Choroid plexus epithelial cell (primary cell): ENCODE data around the gene RPS6KA2.

Experiments
- DNase-seq: peaks from one replicate; pipeline ENCODE4 v3.0.0-alpha.2; 2010; ENCODE audit warnings: low read depth
- H3K4me3 ChIP-seq: 2 replicates; pipeline ENCODE4 v1.5.1; 2011; ENCODE audit warnings: low read depth, mild to moderate bottlenecking, control low read depth, low read length, moderate library complexity
- TF ChIP-seq, protein P1 (sequence below): conservative IDR thresholded peaks from 2 replicates; pipeline ENCODE4 v1.5.1; 2011; ENCODE audit warnings: low read depth, mild to moderate bottlenecking, control low read depth, inconsistent platforms, low read length, moderate library complexity

Gene RPS6KA2

DNA sequence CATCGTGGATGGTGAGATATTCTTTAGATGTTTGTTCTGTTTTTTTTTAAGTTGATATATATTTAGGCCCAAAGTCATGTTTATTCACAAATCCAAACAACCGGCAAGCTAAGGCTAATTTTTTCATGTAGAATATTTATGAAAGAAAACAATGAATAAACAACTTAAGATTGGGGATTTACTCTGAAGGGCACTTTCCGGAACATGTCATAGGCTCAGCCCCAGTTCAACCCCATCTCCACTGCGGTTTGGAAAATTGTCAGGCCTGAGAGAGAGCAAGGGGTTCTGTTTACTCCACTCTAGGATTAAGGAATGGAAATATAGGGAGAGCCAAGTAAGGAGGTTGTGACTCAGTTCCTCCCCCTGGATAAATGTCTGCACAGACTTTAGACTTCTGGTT is 18.3 kb downstream of the RPS6KA2 start:
- DNase-seq, result no peak
- TF ChIP-seq, protein P1, sequence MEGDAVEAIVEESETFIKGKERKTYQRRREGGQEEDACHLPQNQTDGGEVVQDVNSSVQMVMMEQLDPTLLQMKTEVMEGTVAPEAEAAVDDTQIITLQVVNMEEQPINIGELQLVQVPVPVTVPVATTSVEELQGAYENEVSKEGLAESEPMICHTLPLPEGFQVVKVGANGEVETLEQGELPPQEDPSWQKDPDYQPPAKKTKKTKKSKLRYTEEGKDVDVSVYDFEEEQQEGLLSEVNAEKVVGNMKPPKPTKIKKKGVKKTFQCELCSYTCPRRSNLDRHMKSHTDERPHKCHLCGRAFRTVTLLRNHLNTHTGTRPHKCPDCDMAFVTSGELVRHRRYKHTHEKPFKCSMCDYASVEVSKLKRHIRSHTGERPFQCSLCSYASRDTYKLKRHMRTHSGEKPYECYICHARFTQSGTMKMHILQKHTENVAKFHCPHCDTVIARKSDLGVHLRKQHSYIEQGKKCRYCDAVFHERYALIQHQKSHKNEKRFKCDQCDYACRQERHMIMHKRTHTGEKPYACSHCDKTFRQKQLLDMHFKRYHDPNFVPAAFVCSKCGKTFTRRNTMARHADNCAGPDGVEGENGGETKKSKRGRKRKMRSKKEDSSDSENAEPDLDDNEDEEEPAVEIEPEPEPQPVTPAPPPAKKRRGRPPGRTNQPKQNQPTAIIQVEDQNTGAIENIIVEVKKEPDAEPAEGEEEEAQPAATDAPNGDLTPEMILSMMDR, result no peak
- no peak overlapping the region for H3K4me3 ChIP-seq

GRCh38 chr6:166605752-166606151 is 21.3 kb downstream of the RPS6KA2 start:
- no peak for DNase-seq
- H3K4me3 ChIP-seq, result no peak overlapping the region
- TF ChIP-seq, protein P1, result no peak

- H3K4me3 ChIP-seq, result no peak overlapping the region
- no peak for DNase-seq
- TF ChIP-seq, protein P1, result no peak
Measured at GRCh38 chr6:166604911-166605310, 22.1 kb downstream of the RPS6KA2 start.

DNA sequence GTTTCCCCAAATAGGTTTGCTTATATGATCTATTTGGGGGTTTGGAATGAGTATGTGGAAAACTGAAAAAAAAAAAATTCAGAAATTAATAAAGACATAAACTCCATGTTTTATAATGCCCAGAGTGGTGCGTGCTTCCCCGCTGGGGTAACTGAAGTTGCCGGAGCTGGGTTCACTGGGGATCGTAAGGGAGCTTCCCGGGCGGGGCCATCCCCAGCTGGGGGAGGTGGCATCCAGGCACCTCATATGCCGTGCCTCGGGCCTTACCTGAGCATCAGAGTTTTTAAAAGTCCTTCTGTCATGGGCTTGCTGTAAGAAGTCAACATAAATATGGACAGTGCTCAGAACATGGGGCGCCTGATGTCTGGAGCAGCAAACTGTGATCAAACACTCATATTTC is 22.7 kb downstream of the RPS6KA2 start:
- no peak overlapping the region for H3K4me3 ChIP-seq
- TF ChIP-seq, protein P1, result no peak
- no peak for DNase-seq

GRCh38 chr6:166603043-166603690 is 23.9 kb downstream of the RPS6KA2 start:
- TF ChIP-seq, protein P1, result no peak
- H3K4me3 ChIP-seq, result no peak overlapping the region

GRCh38 chr6:166601956-166602355 is 25.1 kb downstream of the RPS6KA2 start:
- no peak overlapping the region for H3K4me3 ChIP-seq
- DNase-seq, result no peak
- TF ChIP-seq, protein P1, result no peak

More at GRCh38 chr6:166603043-166603690, 23.9 kb downstream of the RPS6KA2 start:
- no peak for DNase-seq

DNA sequence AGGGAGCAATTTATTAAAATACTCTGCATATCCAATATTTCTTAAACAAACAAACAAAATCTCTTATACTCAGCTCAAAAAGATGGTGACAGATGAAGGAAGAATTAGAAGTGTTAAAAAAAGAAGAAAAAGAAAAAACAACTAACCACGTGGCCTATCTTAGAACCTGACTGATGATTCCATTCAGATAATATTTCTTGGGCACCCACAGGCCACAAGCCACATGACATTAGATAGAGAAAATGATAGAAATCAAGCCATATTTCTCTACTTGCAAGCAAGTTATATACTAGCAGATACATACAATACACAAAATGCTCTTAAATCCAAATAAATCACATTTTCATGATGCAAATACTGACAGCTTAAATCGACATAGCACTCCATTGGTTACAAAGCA is 26.1 kb downstream of the RPS6KA2 start:
- H3K4me3 ChIP-seq, result no peak overlapping the region
- TF ChIP-seq, protein P1, result no peak
- no peak for DNase-seq
